B cell (primary cell): ENCODE results near the gene BIN2. TPM values are rescaled to one million over a fixed set of nuclear protein-coding genes. Genes with fewer than 3 reads are reported as not detected.

Source experiments
- ATAC-seq: fragments of 200-7000 bp; cut with Tn5 transposase; one replicate; pipeline ENCODE4 v1.10.0; 2021; ENCODE audit warnings: low read depth, mild to moderate bottlenecking, moderate number of reproducible peaks, moderate library complexity
- CTCF ChIA-PET: fragments of 350-600 bp; sonication (Branson Sonifier 250); formaldehyde crosslinking; loops from one replicate; lab custom pipeline; 2021; ENCODE audit warnings: antibody characterized with exemption, inconsistent platforms; lab: Charles Lee
- POLR2A ChIA-PET: fragments of 350-600 bp; sonication (Branson Sonifier 250); formaldehyde crosslinking; loops from one replicate; lab custom pipeline; 2021; ENCODE audit warnings: antibody characterized with exemption; lab: Charles Lee
- DNase-seq: peaks from one replicate; pipeline ENCODE4 v3.0.0; 2013
- H2AFZ ChIP-seq: 2 replicates; pipeline ENCODE4 v1.6.1; 2012; ENCODE audit warnings: mild to moderate bottlenecking, low read depth, low read length; ENCODE audit not compliant: insufficient read depth, poor library complexity, severe bottlenecking
- H3K27ac ChIP-seq, 2 donors: 1 replicate in 1 of 2; 2 replicates in 1 of 2; pipeline ENCODE4 v1.5.1; 2012 to 2013; ENCODE audit warnings: low read length in 2 of 2, mild to moderate bottlenecking in 2 of 2, moderate library complexity in 1 of 2
- H3K27me3 ChIP-seq, 4 experiments: fragments of 200-600 bp in 1 of 4; sonication (generic) in 1 of 4; replicated peaks in 1 of 4; 1 replicate in 2 of 4; 2 replicates in 2 of 4; pipeline versions ENCODE4 v1.6.1 to v1.7.0; 2013 to 2016; ENCODE audit warnings: low read length in 3 of 4, mild to moderate bottlenecking in 2 of 4, mixed read lengths in 1 of 4, moderate library complexity in 1 of 4; ENCODE audit not compliant: insufficient read depth in 4 of 4, control insufficient read depth in 3 of 4; ENCODE audit errors: control extremely low read depth in 1 of 4
- H3K36me3 ChIP-seq, 2 experiments: replicated peaks in 1 of 2; 1 replicate in 1 of 2; 2 replicates in 1 of 2; pipeline versions ENCODE4 v1.6.1 to v1.7.1; 2013; ENCODE audit warnings: low read length in 1 of 2; ENCODE audit not compliant: insufficient read depth in 2 of 2, control insufficient read depth in 1 of 2; ENCODE audit errors: control extremely low read depth in 1 of 2, extremely low read depth in 1 of 2
- H3K4me1 ChIP-seq, 2 donors: fragments of 200-600 bp in 1 of 2; sonication (generic) in 1 of 2; 1 replicate in 1 of 2; 2 replicates in 1 of 2; pipeline versions ENCODE4 v1.5.1 to v1.6.1; 2013 to 2017; ENCODE audit warnings: low read length in 2 of 2; ENCODE audit not compliant: control insufficient read depth in 2 of 2, insufficient read depth in 2 of 2
- H3K4me2 ChIP-seq: replicated peaks from 2 replicates; pipeline ENCODE3; 2012; ENCODE audit warnings: mild to moderate bottlenecking, low read depth, low read length; ENCODE audit not compliant: poor library complexity, severe bottlenecking
- H3K4me3 ChIP-seq, 5 experiments: fragments of 200-600 bp in 1 of 5; sonication (generic) in 1 of 5; 1 replicate in 3 of 5; 2 replicates in 2 of 5; pipeline versions ENCODE4 v1.5.1 to v1.7.0; 2011 to 2016; ENCODE audit warnings: low read length in 4 of 5, mild to moderate bottlenecking in 4 of 5, low read depth in 2 of 5, control low read depth in 1 of 5, moderate library complexity in 1 of 5; ENCODE audit not compliant: insufficient read depth in 1 of 5; ENCODE audit errors: control extremely low read depth in 1 of 5, extremely low read depth in 1 of 5
- H3K79me2 ChIP-seq: fragments of 200-600 bp; sonication (generic); one replicate; pipeline ENCODE4 v1.6.0; 2016; ENCODE audit warnings: low read length; ENCODE audit not compliant: control insufficient read depth, insufficient read depth
- H3K9ac ChIP-seq: fragments of 200-600 bp; sonication (generic); 2 replicates; pipeline ENCODE4 v1.6.1; 2017; ENCODE audit warnings: mild to moderate bottlenecking, low read length, moderate library complexity
- H3K9me3 ChIP-seq, 3 donors: one replicate each; pipeline versions ENCODE4 v1.6.1 to v1.7.1; 2013; ENCODE audit warnings: low read length in 2 of 3; ENCODE audit not compliant: control insufficient read depth in 2 of 3, insufficient read depth in 1 of 3; ENCODE audit errors: control extremely low read depth in 1 of 3
- H4K20me1 ChIP-seq: 2 replicates; pipeline ENCODE4 v1.6.0; 2012; ENCODE audit warnings: mild to moderate bottlenecking, low read length; ENCODE audit not compliant: insufficient read depth, control insufficient read depth, poor library complexity, severe bottlenecking
- H3K27ac Mint-ChIP-seq: one replicate; pipeline ENCODE4 v1.8.0; 2021; ENCODE audit warnings: mixed read lengths
- H3K27me3 Mint-ChIP-seq: one replicate; pipeline ENCODE4 v1.8.0; 2021; ENCODE audit warnings: mixed read lengths
- H3K4me1 Mint-ChIP-seq: one replicate; pipeline ENCODE4 v1.8.0; 2021; ENCODE audit warnings: mixed read lengths
- H3K4me3 Mint-ChIP-seq: one replicate; pipeline ENCODE4 v1.8.0; 2021; ENCODE audit warnings: mixed read lengths
- H3K9me3 Mint-ChIP-seq: one replicate; pipeline ENCODE4 v1.8.0; 2022; ENCODE audit warnings: mixed read lengths; ENCODE audit not compliant: insufficient read depth
- EZH2 ChIP-seq: IDR thresholded peaks from 2 replicates; pipeline ENCODE4 v1.6.1; 2012; ENCODE audit warnings: borderline replicate concordance, low read depth, mild to moderate bottlenecking, moderate library complexity, low read length; ENCODE audit not compliant: insufficient read depth, poor library complexity, severe bottlenecking
- WGBS: methylation state at CpG from one replicate; pipeline ENCODE4 v1.1.5; 2013; ENCODE audit warnings: missing lambda C conversion rate; ENCODE audit not compliant: insufficient coverage; 5-methylcytosine and 5-hydroxymethylcytosine counted together
- intact Hi-C: fragments of 100-400 bp; cut with micrococcal nuclease; formaldehyde crosslinking; loops from one replicate; pipeline ENCODE4 v1.10.0; 2022
- polyA plus RNA-seq: library from polyadenylated mRNA; depleted of rRNA; stranded (reverse); fragments of >200 nt; gene quantifications from 2 replicates; pipeline ENCODE4 v1.2.3, GENCODE V29; 2012
- total RNA-seq, 2 donors: library from RNA; stranded (reverse); fragments of 120-200 nt in 1 of 2; gene quantifications; 1 replicate in 1 of 2; 2 replicates in 1 of 2; pipeline versions ENCODE4 v1.2.3 to v1.2.4, GENCODE V29; 2013 to 2022
- TF ChIP-seq, protein P1 (sequence below): fragments of 200-600 bp; IDR thresholded peaks from one replicate; pipeline ENCODE4 v1.8.0; 2022; ENCODE audit warnings: antibody characterized with exemption, mild to moderate bottlenecking

Gene BIN2
- total and polyA plus RNA-seq, 2 donors (not counting 1 experiment from before 2014, with no cell fraction given): 41.5 to 100 TPM

DNA sequence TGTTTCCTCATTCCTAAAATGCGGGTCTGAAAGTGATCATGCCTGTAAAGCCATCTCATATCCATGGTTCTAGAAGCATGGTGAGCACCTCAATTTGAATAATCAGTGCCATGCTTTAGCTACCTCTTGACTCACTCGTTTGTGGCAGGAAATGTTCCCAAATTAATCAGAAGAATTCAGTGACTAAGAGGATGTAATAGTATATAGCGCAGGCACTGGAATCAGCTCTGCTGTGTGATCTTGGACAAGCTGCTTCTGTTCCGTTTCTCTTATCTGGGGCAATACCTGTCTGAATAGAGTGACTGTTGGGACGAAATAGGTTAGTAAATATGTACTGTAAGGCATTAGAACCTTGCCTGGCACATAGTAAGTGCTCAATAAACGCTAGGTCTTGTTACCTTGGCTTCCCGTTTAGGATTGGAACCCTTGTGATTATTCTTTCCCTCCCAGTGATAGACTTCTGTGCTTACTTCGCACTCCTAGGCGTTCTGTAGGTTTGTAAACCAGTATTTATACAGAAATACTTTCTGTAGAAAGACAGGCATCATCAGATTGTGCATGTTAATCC, 52.9 kb downstream of the BIN2 start:
- Histone ChIP-seq H3K36me3 (no peaks in the 10 kb centered on the region), H3K9me3 (no peaks in the 10 kb centered on the region), H4K20me1 (no peaks in the 10 kb centered on the region), H3K27me3 (no peaks in the 10 kb centered on the region), H3K4me3 (peak overlapping the region; percentile 52 to 86 (median 74)), H3K4me1 (peaks cover 18 to 20% of the 10 kb centered on the region in 2 donors), H2AFZ (peak overlapping the region; percentile 83), H3K79me2 (no peaks in the 10 kb centered on the region), H3K4me2 (peak overlapping the region; percentile 97), H3K9ac (peak overlapping the region; percentile 76), H3K27ac (peak overlapping the region in 1 of 2 donors; percentile 64)
- Mint-ChIP-seq H3K9me3 (no peaks in the 10 kb centered on the region), H3K4me3 (peak overlapping the region; percentile 94), H3K27ac (peak overlapping the region; percentile 85), H3K27me3 (no peaks in the 10 kb centered on the region), H3K4me1 (peaks cover 29% of the 10 kb centered on the region)
- CTCF ChIA-PET: interaction anchor here (0.7 to 7.1 kb wide), 13 partner anchors 19 to 261 kb away, joined by 3 to 127 read pairs (median 5); partner anchors contain the start of gene DAZAP2
- intact Hi-C loops: loop anchor here (1.0 to 2.0 kb wide), 4 partner anchors 33 to 98 kb away; partner anchors contain the start of gene DAZAP2
- TF ChIP-seq EZH2: no peak
- TF ChIP-seq, protein P1, sequence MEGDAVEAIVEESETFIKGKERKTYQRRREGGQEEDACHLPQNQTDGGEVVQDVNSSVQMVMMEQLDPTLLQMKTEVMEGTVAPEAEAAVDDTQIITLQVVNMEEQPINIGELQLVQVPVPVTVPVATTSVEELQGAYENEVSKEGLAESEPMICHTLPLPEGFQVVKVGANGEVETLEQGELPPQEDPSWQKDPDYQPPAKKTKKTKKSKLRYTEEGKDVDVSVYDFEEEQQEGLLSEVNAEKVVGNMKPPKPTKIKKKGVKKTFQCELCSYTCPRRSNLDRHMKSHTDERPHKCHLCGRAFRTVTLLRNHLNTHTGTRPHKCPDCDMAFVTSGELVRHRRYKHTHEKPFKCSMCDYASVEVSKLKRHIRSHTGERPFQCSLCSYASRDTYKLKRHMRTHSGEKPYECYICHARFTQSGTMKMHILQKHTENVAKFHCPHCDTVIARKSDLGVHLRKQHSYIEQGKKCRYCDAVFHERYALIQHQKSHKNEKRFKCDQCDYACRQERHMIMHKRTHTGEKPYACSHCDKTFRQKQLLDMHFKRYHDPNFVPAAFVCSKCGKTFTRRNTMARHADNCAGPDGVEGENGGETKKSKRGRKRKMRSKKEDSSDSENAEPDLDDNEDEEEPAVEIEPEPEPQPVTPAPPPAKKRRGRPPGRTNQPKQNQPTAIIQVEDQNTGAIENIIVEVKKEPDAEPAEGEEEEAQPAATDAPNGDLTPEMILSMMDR: no peak
- ATAC-seq: no peak
- POLR2A ChIA-PET: interaction anchor here (0.6 to 2.2 kb wide), 7 partner anchors 31 to 66 kb away, joined by 3 to 16 read pairs (median 4); partner anchors contain the start of genes DAZAP2 and POU6F1
- 55% methylated on average over 7 of the region's 9 CpGs for WGBS
- no peak for DNase-seq
